ENCODE data around the gene MAGI2.
"Not testable (repeated sequence)": the region's sequence is repeated elsewhere in the genome, so short reads cannot be mapped to it uniquely, and the experiment has no call there.

MAGI2 gene

DNA sequence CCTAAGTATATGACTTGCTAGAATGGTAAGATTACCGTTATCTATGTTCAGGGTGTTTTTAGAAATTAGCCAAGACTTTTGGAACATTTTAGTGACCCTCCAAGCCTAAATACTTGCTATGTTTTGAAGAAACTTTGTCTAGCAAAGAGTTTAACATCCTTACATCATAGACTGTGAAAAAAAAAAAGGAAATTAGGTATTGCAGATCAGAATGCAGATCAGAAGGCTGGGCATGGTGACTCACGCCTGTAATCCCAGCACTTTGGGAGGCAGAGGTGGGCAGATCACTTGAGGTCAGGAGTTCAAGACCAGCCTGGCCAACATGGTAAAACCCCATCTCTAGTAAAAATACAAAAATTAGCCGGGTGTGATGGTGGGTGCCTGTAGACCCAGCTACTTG is 10.7 kb downstream of the MAGI2 start:
- DNase-seq, result not testable (repeated sequence)

DNA sequence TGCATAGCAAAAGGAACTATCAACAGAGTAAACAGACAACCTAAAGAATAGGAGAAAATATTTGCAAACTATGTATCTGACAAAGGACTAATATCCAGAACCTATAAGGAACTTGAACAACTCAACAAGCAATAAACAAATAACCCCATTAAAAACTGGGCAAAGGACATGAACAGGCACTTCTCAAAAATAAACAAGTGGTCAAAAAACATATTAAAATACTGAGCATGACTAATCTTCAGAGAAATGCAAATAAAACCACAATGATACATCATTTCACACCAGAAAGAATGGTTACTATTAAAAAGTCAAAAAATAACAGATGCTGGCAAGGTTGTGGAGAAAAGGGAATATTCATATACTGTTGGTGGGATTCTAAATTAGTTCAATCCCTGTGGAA is 17.1 kb downstream of the MAGI2 start:
- peak; percentile 76 for DNase-seq

GRCh38 chr7:79434867-79435266 is 18.6 kb downstream of the MAGI2 start:
- peak; percentile 36 for DNase-seq

DNA sequence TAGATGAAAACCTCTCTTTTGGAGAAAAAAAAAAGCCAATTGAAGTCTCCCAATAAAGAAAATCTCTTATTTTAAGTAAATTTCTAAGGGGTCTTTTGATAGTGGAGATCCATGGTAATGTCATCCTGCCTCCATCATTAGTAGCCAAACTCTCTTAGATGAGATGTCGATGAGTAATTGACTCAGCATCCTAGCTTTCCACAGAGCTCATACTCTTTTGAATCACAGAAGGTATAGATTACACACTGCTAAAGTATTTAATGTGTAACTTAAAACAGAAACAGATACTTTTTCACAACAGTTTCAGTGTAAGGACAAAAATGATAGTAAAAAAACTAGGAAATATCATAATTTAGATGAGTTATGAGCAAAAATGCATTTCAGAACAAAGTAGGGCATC is 19.4 kb downstream of the MAGI2 start:
- no peak for DNase-seq

DNA sequence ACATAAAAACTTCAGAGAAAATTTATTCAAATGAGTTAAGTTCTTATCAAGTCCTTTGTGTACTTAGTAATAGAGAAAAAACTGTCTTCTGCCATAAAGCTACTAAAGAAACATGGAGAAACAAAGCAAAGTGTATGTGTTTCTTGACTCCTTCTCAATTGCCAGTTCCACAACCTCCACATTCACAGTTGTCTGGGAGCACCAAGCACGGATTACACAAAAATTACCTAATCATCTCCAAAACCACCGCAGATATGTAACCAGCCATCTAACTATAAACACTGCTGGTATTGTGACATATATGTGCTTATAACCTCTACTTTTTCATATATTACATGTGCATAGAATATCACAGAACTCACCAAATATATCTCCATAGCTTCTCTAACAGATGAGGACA is 23.1 kb downstream of the MAGI2 start:
- DNase-seq, result no peak

GRCh38 chr7:79425665-79426064 is 27.8 kb downstream of the MAGI2 start:
- DNase-seq, result no peak

DNA sequence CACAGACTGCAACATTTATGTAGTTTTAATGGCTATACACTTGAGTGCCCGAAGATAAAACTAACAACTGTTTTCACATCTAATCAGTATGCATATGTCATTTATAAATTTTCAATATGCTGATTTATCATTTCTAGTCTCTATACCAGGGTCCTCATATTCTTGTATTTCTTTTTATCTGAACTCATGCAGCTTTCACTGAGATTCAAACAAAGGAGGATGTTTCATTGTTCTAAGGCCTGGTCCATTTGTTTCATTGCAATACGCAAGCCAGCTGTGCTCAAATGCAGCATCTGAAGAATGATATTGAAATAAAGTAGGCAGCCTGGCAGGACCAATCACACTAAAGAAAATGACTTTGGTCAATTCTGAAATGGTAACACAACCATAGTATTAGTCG is 31.7 kb downstream of the MAGI2 start:
- DNase-seq, result no peak

- DNase-seq, result peak; percentile 58
Observed at GRCh38 chr7:79420464-79420863, 33.0 kb downstream of the MAGI2 start.

GRCh38 chr7:79414910-79415309 is 38.6 kb downstream of the MAGI2 start:
- DNase-seq, result no peak

DNA sequence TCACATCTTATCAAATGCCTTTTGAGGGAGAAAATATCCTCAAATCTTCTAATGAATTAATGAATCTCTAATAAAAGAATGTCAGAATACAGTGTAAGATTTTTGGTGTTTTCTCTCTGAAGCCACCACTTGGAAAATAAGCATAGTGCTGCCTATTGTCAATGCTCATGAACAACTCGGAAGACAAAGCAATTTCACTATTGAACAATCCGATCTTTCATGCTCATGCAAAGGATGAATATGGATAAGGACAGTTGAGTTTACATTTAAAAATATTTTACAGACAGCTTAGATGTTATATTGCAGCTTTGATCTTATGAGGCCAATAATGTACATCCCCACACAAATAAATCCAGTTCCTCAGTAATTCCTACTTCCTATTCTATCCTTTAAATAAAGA is 40.6 kb downstream of the MAGI2 start:
- DNase-seq, result no peak

GRCh38 chr7:79412438-79412837 is 41.0 kb downstream of the MAGI2 start:
- DNase-seq, result no peak

DNA sequence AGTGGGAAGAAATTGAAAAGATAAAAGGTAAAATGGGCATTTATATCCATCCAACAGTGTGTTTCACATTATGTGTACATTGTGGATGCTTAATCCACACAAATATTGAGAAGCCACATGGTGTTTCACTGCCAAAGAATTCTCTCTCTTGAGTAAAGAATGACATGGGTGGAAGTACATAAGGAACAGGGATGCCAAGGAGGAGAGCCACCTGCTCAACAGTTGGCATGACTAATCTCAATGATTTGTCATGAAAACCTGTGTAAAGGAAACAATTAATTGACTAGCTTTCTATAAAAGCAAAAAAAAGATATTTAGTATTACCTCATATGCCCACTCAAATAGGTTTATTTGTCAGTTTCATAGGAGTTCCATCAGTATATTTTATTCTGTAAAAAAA is 43.1 kb downstream of the MAGI2 start:
- DNase-seq, result peak; percentile 77

GRCh38 chr7:79407351-79407750 is 46.1 kb downstream of the MAGI2 start:
- no peak for DNase-seq

DNA sequence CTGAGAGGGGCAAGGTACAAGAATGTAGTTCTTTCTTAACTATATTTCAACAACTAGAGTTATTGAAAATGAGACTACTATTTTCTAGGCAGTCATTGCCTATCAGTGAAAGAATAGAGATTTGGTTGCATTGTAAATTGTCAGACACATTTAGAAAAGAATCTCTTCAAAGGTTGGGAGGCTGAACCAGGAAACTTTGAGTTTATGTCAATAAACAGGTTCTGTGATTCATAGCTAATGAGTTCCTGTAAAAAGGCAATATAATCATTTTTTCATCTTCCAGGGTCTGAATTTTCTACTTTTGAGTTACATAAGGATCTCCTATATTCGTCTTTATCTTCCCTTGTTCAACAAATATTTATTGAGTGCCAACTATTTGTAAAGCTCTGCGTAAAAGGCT is 47.1 kb downstream of the MAGI2 start:
- peak; percentile 51 for DNase-seq

DNA sequence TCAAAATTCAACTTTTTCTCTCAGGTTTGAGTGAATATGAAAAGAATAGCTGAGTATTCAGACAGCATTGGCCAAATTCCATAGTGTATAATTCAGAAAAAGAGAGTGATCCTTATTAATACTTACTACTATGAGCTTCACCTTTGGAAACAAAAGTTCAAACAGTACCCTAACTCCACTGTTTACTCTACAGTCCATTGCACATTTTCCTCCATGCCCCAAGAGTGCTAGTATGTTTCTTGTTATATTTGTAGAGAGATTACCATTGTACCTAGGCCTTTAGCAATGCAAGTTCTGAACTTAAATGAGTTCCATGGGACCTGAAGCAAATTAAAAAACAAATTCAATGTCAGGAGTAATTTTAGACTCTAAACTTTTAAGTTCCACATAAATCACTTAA is 48.1 kb downstream of the MAGI2 start:
- DNase-seq, result peak; percentile 5

GRCh38 chr7:79403879-79404278 is 49.6 kb downstream of the MAGI2 start:
- peak; percentile 88 for DNase-seq

GRCh38 chr7:79403451-79403850 is 50.0 kb downstream of the MAGI2 start:
- DNase-seq, result no peak

- no peak for DNase-seq
Observed at GRCh38 chr7:79401254-79401653, 52.2 kb downstream of the MAGI2 start.

DNA sequence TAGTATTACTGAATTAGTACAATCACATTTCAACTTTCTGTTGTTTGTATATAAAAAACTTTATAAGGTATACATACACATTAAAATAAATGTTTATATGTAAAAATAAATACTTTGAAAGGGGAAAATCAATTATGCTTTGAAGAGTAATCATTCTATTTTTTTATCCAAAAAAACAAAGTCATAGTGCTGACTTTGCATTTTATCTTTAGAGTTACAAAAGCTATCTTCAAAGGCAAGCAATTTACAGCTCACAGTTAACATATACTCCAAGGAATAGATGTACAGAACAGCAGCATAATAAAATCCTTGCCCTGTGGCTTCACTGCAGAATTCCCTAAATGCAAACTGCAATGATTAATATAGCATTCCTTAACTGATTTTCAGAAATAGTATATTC is 53.2 kb downstream of the MAGI2 start:
- DNase-seq, result no peak

- no peak for DNase-seq
Observed at GRCh38 chr7:79398138-79398749, 55.2 kb downstream of the MAGI2 start.

- DNase-seq, result peak; percentile 23
Observed at GRCh38 chr7:79386688-79387422, 66.6 kb downstream of the MAGI2 start.

- DNase-seq, result no peak
Observed at GRCh38 chr7:79381921-79382320, 71.5 kb downstream of the MAGI2 start.

DNA sequence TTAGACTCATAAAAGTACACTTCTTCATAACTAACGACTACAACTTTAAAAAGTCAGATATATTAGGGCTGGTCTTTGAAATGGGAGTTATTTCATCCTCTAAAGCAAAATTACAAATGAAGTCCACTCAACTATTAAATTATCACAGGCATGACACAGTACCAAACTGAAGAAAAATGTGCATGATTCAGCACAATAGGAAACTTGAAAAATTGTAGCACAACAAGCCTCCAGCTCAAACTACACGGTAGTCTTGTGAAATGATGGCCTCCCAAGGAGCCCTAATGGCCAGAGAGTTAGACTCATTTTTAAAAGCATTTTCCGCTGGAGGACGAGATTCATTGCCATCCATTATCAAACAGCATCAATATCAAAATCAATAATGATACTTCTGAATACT is 76.4 kb downstream of the MAGI2 start:
- no peak for DNase-seq

DNA sequence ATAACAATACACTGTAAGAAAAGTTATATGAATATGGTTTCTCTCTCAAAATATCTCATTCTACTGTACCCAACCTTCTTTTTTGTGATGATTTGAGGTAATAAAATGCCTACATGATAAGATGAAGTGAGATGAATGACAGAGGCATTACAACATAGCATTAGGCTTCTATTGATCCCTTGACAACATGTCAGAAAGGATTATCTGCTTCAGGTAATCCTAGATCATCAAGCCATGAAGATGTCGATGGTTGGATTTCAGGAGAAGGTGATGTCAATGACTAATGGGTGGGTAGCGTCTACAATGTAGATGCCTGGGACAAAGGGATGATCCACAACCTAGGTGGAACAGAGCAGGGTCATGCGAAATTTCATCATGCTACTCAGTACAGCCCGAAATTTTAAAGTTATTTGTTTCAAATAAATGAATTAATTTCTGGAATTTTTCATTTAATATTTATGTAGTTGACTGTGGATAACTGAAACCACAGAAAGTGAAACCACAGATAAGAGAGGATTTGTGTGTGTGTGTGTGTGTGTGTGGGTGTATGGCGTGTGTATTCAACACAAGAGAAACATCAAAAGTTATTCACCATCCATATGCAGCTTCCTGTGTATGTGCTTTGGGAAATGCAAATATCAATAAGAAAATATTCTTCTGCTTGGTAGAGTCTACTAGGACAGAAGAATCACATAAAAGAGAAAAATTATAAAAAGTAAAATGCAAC is 77.0 kb downstream of the MAGI2 start:
- DNase-seq, result no peak
